ENCODE results near the gene PDGFD. TPM values are rescaled to one million over a fixed set of nuclear protein-coding genes. Genes with fewer than 3 reads are reported as not detected.

PDGFD gene
- total RNA-seq, 4 donors from 2014 or later, result 4.4 to 7.2 (median 5.2) TPM

GRCh38 chr11:104005234-104005855 is 158.6 kb downstream of the PDGFD start:
- no peaks in the 10 kb centered on the region for H3K36me3 ChIP-seq
- no peaks in the 10 kb centered on the region for H3K4me1 ChIP-seq
- no peaks in the 10 kb centered on the region for H3K9me3 ChIP-seq
- no peaks in the 10 kb centered on the region for H3K27me3 ChIP-seq
- H3K27ac ChIP-seq, result no peak overlapping the region
- WGBS, result 41% methylated on average over 2 of the region's 2 CpGs
- H3K4me3 ChIP-seq, result no peak overlapping the region
- no peak for DNase-seq (ENCODE audit: low spot score in 2 of 2)
- TF ChIP-seq EP300 (IDR thresholded peaks at IDR 0.05), result no peak
- no peak for TF ChIP-seq POLR2A (IDR thresholded peaks at IDR 0.05)
- no peak for TF ChIP-seq CTCF (IDR thresholded peaks at IDR 0.05)
- no peak for TF ChIP-seq POLR2AphosphoS5 (IDR thresholded peaks at IDR 0.05)

GRCh38 chr11:104003491-104003890 is 160.5 kb downstream of the PDGFD start:
- no peak overlapping the region for H3K27ac ChIP-seq
- H3K4me3 ChIP-seq, result no peak overlapping the region
- TF ChIP-seq CTCF (IDR thresholded peaks at IDR 0.05) (no peak), POLR2AphosphoS5 (IDR thresholded peaks at IDR 0.05) (no peak), POLR2A (IDR thresholded peaks at IDR 0.05) (no peak), EP300 (IDR thresholded peaks at IDR 0.05) (no peak)
- no peaks in the 10 kb centered on the region for H3K27me3 ChIP-seq
- H3K9me3 ChIP-seq, result no peaks in the 10 kb centered on the region
- H3K4me1 ChIP-seq, result no peaks in the 10 kb centered on the region
- no peak for DNase-seq (ENCODE audit: low spot score in 2 of 2)
- H3K36me3 ChIP-seq, result no peaks in the 10 kb centered on the region

GRCh38 chr11:104001561-104002056 is 162.3 kb downstream of the PDGFD start:
- Histone ChIP-seq H3K36me3 (no peaks in the 10 kb centered on the region), H3K4me1 (no peaks in the 10 kb centered on the region), H3K9me3 (no peaks in the 10 kb centered on the region), H3K27me3 (no peaks in the 10 kb centered on the region), H3K4me3 (no peak overlapping the region), H3K27ac (no peak overlapping the region)
- no peak for DNase-seq (ENCODE audit: low spot score in 2 of 2)
- TF ChIP-seq CTCF (IDR thresholded peaks at IDR 0.05) (no peak), POLR2AphosphoS5 (IDR thresholded peaks at IDR 0.05) (no peak), POLR2A (IDR thresholded peaks at IDR 0.05) (no peak), EP300 (IDR thresholded peaks at IDR 0.05) (no peak)
- WGBS, result 60% methylated on average over 3 of the region's 3 CpGs

GRCh38 chr11:104000798-104001197 is 163.1 kb downstream of the PDGFD start:
- Histone ChIP-seq H3K27ac (no peak overlapping the region), H3K4me3 (no peak overlapping the region), H3K27me3 (no peaks in the 10 kb centered on the region), H3K36me3 (no peaks in the 10 kb centered on the region), H3K9me3 (no peaks in the 10 kb centered on the region), H3K4me1 (no peaks in the 10 kb centered on the region)
- TF ChIP-seq EP300 (IDR thresholded peaks at IDR 0.05), result no peak
- no peak for TF ChIP-seq POLR2A (IDR thresholded peaks at IDR 0.05)
- TF ChIP-seq POLR2AphosphoS5 (IDR thresholded peaks at IDR 0.05), result no peak
- no peak for TF ChIP-seq CTCF (IDR thresholded peaks at IDR 0.05)
- no peak for DNase-seq (ENCODE audit: low spot score in 2 of 2)
- 61% methylated on average over 5 of the region's 5 CpGs for WGBS

GRCh38 chr11:103998826-103999508 is 165.0 kb downstream of the PDGFD start:
- Histone ChIP-seq H3K4me3 (no peak overlapping the region), H3K27me3 (no peaks in the 10 kb centered on the region), H3K36me3 (no peaks in the 10 kb centered on the region), H3K4me1 (no peaks in the 10 kb centered on the region), H3K9me3 (no peaks in the 10 kb centered on the region), H3K27ac (no peak overlapping the region)
- no peak for TF ChIP-seq CTCF (IDR thresholded peaks at IDR 0.05)
- TF ChIP-seq POLR2A (IDR thresholded peaks at IDR 0.05), result no peak
- TF ChIP-seq EP300 (IDR thresholded peaks at IDR 0.05), result no peak
- TF ChIP-seq POLR2AphosphoS5 (IDR thresholded peaks at IDR 0.05), result no peak
- 90% methylated on average over 5 of the region's 5 CpGs for WGBS
- no peak for DNase-seq (ENCODE audit: low spot score in 2 of 2)
